Upper lobe of left lung (tissue), 6 donors: Measurements from ENCODE around the gene LRP5. TPM values are rescaled to one million over a fixed set of nuclear protein-coding genes. Genes with fewer than 3 reads are reported as not detected.

Experiments
- ATAC-seq, 2 donors: fragments of 200-7000 bp; cut with Tn5 transposase; one replicate each; pipeline ENCODE4 v1.9.1; 2022; ENCODE audit warnings: mild to moderate bottlenecking in 2 of 2, moderate library complexity in 2 of 2; ENCODE audit not compliant: low FRiP score in 2 of 2
- DNase-seq, 2 donors: peaks; one replicate each; pipeline ENCODE4 v3.0.0-alpha.2; 2019 to 2020
- H3K27ac ChIP-seq, 4 donors: fragments of 200-600 bp; sonication (generic); one replicate each; pipeline ENCODE4 v1.5.1; 2016 to 2019
- H3K27me3 ChIP-seq, 4 donors: fragments of 200-600 bp; sonication (generic); one replicate each; pipeline ENCODE4 v1.5.1; 2017 to 2019
- H3K36me3 ChIP-seq, 4 donors: fragments of 200-600 bp; sonication (generic); one replicate each; pipeline ENCODE4 v1.5.1; 2016 to 2019
- H3K4me1 ChIP-seq, 4 donors: fragments of 200-600 bp; sonication (generic); one replicate each; pipeline ENCODE4 v1.5.1; 2018 to 2019
- H3K4me3 ChIP-seq, 4 donors: fragments of 200-600 bp; sonication (generic); one replicate each; pipeline ENCODE4 v1.5.1; 2017 to 2019; ENCODE audit warnings: mild to moderate bottlenecking in 2 of 4, moderate library complexity in 1 of 4
- H3K9me3 ChIP-seq, 4 donors: fragments of 200-600 bp; sonication (generic); one replicate each; pipeline ENCODE4 v1.5.1; 2018 to 2019
- CTCF ChIP-seq, 6 experiments: fragments of 450-650 bp in 4 of 6; fragments of 200-600 bp in 2 of 6; sonication (generic) in 2 of 6; IDR thresholded peaks; one replicate each; pipeline ENCODE4 v1.5.1; 2016 to 2019; ENCODE audit warnings: antibody characterized with exemption in 6 of 6
- EP300 ChIP-seq, 4 donors: sonication (generic); formaldehyde crosslinking; IDR thresholded peaks; one replicate each; pipeline ENCODE4 v1.5.1; 2017; ENCODE audit warnings: antibody characterized with exemption in 4 of 4, control low read depth in 2 of 4
- POLR2A ChIP-seq, 4 donors: fragments of 450-650 bp; IDR thresholded peaks; one replicate each; pipeline ENCODE4 v1.5.1; 2016 to 2017; ENCODE audit warnings: antibody characterized with exemption in 4 of 4, mild to moderate bottlenecking in 2 of 4
- POLR2AphosphoS5 ChIP-seq, 2 donors: sonication (generic); formaldehyde crosslinking; IDR thresholded peaks; one replicate each; pipeline ENCODE4 v1.5.1; 2017; ENCODE audit warnings: antibody characterized with exemption in 2 of 2
- WGBS, 2 donors: methylation state at CpG; one replicate each; pipeline ENCODE4 v1.1.5; 2017 to 2018; 5-methylcytosine and 5-hydroxymethylcytosine counted together
- total RNA-seq, 6 donors: library from RNA; depleted of rRNA in 4 of 6; stranded (reverse); fragments of >200 nt in 4 of 6; gene quantifications; one replicate each; pipeline versions ENCODE4 v1.1.0 to v1.2.1, GENCODE V29; 2016 to 2021
- donor health status: DM: no; HTN: no; CAD: no; lungs with moderate emphysema.
- donor health status: DM: no; HTN: yes; CAD: no; lungs with severe emphysema.

Gene LRP5
- total RNA-seq, 6 donors from 2014 or later: 51.5 to 79.4 (median 67.6) TPM

- TF ChIP-seq EP300 (IDR thresholded peaks at IDR 0.05) (no peak), POLR2A (IDR thresholded peaks at IDR 0.05) (no peak), CTCF (IDR thresholded peaks at IDR 0.05) (no peak), POLR2AphosphoS5 (IDR thresholded peaks at IDR 0.05) (no peak)
- Histone ChIP-seq H3K4me1 (peaks cover 41 to 88% (median 55%) of the 10 kb centered on the region in 4 donors), H3K9me3 (no peaks in the 10 kb centered on the region), H3K27me3 (no peaks in the 10 kb centered on the region), H3K4me3 (no peak overlapping the region), H3K27ac (peak overlapping the region in 1 of 4 donors; percentile 40), H3K36me3 (no peaks in the 10 kb centered on the region)
- 90 to 93% methylated on average over 11 to 13 of the region's 13 CpGs for WGBS, 2 donors
- ATAC-seq: no peak
- no peak for DNase-seq
Observed at GRCh38 chr11:68325907-68326220, 13.5 kb downstream of the LRP5 start.

GRCh38 chr11:68326334-68327215 lies 14.2 kb downstream of the LRP5 start:
- WGBS, 2 donors: 91% methylated on average over 19 of the region's 28 CpGs; no CpG with 5 or more reads in 1 of the 2 donors
- Histone ChIP-seq H3K36me3 (no peaks in the 10 kb centered on the region), H3K27me3 (no peaks in the 10 kb centered on the region), H3K4me3 (no peak overlapping the region), H3K4me1 (peaks cover 44 to 90% (median 60%) of the 10 kb centered on the region in 4 donors), H3K9me3 (no peaks in the 10 kb centered on the region), H3K27ac (peak overlapping the region in 1 of 4 donors; percentile 40)
- no peak for ATAC-seq
- no peak for DNase-seq
- TF ChIP-seq POLR2A (IDR thresholded peaks at IDR 0.05) (no peak), POLR2AphosphoS5 (IDR thresholded peaks at IDR 0.05) (no peak), CTCF (IDR thresholded peaks at IDR 0.05) (no peak), EP300 (IDR thresholded peaks at IDR 0.05) (no peak)

GRCh38 chr11:68327586-68328370 lies 15.4 kb downstream of the LRP5 start:
- H3K4me3 ChIP-seq: no peak overlapping the region
- peaks cover 46 to 90% (median 64%) of the 10 kb centered on the region in 4 donors for H3K4me1 ChIP-seq
- peak overlapping the region in 2 of 4 donors; percentile 1 to 60 for H3K27ac ChIP-seq
- no peaks in the 10 kb centered on the region for H3K9me3 ChIP-seq
- WGBS, 2 donors: 56 to 59% methylated on average over 15 to 19 of the region's 19 CpGs
- ATAC-seq (no peak), DNase-seq (no peak)
- H3K36me3 ChIP-seq: no peaks in the 10 kb centered on the region
- TF ChIP-seq CTCF (IDR thresholded peaks at IDR 0.05) (no peak), POLR2AphosphoS5 (IDR thresholded peaks at IDR 0.05) (no peak), EP300 (IDR thresholded peaks at IDR 0.05) (no peak), POLR2A (IDR thresholded peaks at IDR 0.05) (no peak)
- no peaks in the 10 kb centered on the region for H3K27me3 ChIP-seq

- H3K4me1 ChIP-seq: peaks cover 50 to 89% (median 66%) of the 10 kb centered on the region in 4 donors
- no peaks in the 10 kb centered on the region for H3K9me3 ChIP-seq
- H3K27ac ChIP-seq: peak overlapping the region in 2 of 4 donors; percentile 1 to 60
- no peaks in the 10 kb centered on the region for H3K27me3 ChIP-seq
- H3K36me3 ChIP-seq: no peaks in the 10 kb centered on the region
- DNase-seq: peak in 1 of 2 donors; percentile 52
- TF ChIP-seq POLR2A (IDR thresholded peaks at IDR 0.05) (no peak), CTCF (IDR thresholded peaks at IDR 0.05) (no peak), EP300 (IDR thresholded peaks at IDR 0.05) (no peak), POLR2AphosphoS5 (IDR thresholded peaks at IDR 0.05) (no peak)
- ATAC-seq: no peak
- WGBS, 2 donors: 46 to 53% methylated on average over 20 to 22 of the region's 25 CpGs
- H3K4me3 ChIP-seq: no peak overlapping the region
Observed at GRCh38 chr11:68328374-68329091, 16.1 kb downstream of the LRP5 start.
